ENCODE measurements around the gene ZNF488. TPM values are rescaled to one million over a fixed set of nuclear protein-coding genes. Genes with fewer than 3 reads are reported as not detected.

ZNF488 gene
- total and polyA plus RNA-seq, 2 donors (not counting 1 experiment from before 2014, with no cell fraction given): not detected

DNA sequence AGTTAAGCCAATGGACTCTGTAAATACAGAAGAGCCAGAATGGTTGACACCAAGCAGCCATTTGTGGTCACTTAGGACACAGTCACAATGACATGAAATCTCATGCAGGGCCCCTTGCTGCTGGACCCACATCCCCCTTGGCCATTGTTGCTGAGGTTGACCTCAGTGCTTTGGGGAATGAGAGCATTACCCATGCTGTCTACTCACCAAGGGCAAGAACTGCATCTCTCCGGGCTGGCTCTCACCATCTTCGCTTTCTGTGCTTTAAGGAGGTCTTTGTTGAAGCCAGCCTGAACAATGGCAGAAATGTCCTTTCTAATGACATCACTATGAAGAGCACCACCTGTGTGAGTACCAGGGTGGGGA is 30.1 kb upstream of the ZNF488 start:
- Histone ChIP-seq H4K20me1 (ENCODE audit: control insufficient read depth, insufficient read depth, low read length, poor library complexity, severe bottlenecking) (no peaks in the 10 kb centered on the region), H3K4me2 (replicated peaks; ENCODE audit: low read depth, low read length, poor library complexity, severe bottlenecking) (no peak overlapping the region), H3K27me3 (replicated peaks in 1 of 4; ENCODE audit: control extremely low read depth in 1 of 4, control insufficient read depth in 3 of 4, insufficient read depth in 4 of 4, low read length in 3 of 4) (peaks cover 0 to 6% (median 0%) of the 10 kb centered on the region in 4 experiments), H3K27ac (ENCODE audit: low read length in 2 of 2) (no peak overlapping the region), H3K36me3 (replicated peaks in 1 of 2; ENCODE audit: control extremely low read depth in 1 of 2, control insufficient read depth in 1 of 2, extremely low read depth in 1 of 2, insufficient read depth in 2 of 2, low read length in 1 of 2) (no peaks in the 10 kb centered on the region), H2AFZ (ENCODE audit: insufficient read depth, low read depth, low read length, poor library complexity, severe bottlenecking) (no peak overlapping the region), H3K9ac (ENCODE audit: low read length) (no peak overlapping the region), H3K79me2 (ENCODE audit: control insufficient read depth, insufficient read depth, low read length) (no peaks in the 10 kb centered on the region), H3K4me3 (ENCODE audit: control extremely low read depth in 1 of 5, extremely low read depth in 1 of 5, insufficient read depth in 1 of 5, low read depth in 2 of 5, low read length in 4 of 5) (no peak overlapping the region), H3K9me3 (ENCODE audit: control extremely low read depth in 1 of 3, control insufficient read depth in 2 of 3, insufficient read depth in 1 of 3, low read length in 2 of 3) (peaks cover 0 to 9% (median 0%) of the 10 kb centered on the region in 3 donors), H3K4me1 (ENCODE audit: control insufficient read depth in 2 of 2, insufficient read depth in 2 of 2, low read length in 2 of 2) (no peaks in the 10 kb centered on the region)
- DNase-seq (no peak), ATAC-seq (ENCODE audit: low read depth) (no peak)
- 100% methylated on average over 2 of the region's 2 CpGs for WGBS (ENCODE audit: insufficient coverage)
- H3K9me3 Mint-ChIP-seq (ENCODE audit: insufficient read depth): no peaks in the 10 kb centered on the region
- H3K27me3 Mint-ChIP-seq: no peaks in the 10 kb centered on the region
- no peak overlapping the region for H3K27ac Mint-ChIP-seq
- TF ChIP-seq, protein P1, sequence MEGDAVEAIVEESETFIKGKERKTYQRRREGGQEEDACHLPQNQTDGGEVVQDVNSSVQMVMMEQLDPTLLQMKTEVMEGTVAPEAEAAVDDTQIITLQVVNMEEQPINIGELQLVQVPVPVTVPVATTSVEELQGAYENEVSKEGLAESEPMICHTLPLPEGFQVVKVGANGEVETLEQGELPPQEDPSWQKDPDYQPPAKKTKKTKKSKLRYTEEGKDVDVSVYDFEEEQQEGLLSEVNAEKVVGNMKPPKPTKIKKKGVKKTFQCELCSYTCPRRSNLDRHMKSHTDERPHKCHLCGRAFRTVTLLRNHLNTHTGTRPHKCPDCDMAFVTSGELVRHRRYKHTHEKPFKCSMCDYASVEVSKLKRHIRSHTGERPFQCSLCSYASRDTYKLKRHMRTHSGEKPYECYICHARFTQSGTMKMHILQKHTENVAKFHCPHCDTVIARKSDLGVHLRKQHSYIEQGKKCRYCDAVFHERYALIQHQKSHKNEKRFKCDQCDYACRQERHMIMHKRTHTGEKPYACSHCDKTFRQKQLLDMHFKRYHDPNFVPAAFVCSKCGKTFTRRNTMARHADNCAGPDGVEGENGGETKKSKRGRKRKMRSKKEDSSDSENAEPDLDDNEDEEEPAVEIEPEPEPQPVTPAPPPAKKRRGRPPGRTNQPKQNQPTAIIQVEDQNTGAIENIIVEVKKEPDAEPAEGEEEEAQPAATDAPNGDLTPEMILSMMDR (IDR thresholded peaks at IDR 0.05): no peak
- no peak for TF ChIP-seq EZH2 (IDR thresholded peaks at IDR 0.05; ENCODE audit: borderline replicate concordance, insufficient read depth, low read depth, low read length, poor library complexity, severe bottlenecking)
- H3K4me1 Mint-ChIP-seq: no peaks in the 10 kb centered on the region
- intact Hi-C loops (cut with micrococcal nuclease): no loop called here
- no peak overlapping the region for H3K4me3 Mint-ChIP-seq
- ChIA-PET POLR2A (no interaction called here), CTCF (no interaction called here)

DNA sequence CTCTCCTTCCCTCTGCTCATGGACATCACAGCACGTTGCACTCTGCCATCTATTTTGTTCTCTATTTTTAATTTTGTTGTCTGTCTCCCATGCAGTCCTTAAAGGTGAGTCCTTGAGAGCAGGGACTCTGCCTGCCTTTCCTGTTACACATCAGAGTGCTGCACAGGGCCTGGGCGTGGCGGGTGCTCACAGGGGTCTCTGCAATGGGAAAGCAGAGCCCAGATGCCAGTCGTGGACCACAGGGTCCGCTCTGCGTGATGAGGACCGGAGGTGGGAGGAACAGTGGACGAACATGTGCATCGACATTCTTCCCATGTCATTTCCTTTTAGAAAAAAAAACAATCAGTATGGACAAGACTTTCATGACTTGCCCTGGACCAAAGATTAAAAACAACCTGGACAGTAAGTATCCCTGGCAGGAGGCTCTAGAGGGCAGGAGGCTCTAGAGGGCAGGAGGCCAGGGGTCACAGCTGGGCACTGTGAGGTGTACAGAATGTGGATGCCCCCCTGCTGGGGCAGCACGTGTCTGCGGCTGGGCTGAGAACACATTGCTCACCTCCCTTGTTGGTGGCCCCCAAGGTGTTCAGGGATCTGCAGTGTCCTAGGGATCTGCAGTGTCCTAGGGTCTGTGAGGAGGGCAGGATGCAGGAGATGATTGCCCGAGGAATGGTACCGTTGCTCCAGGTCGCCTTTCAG is 29.6 kb upstream of the ZNF488 start:
- Histone ChIP-seq H4K20me1 (ENCODE audit: control insufficient read depth, insufficient read depth, low read length, poor library complexity, severe bottlenecking) (no peaks in the 10 kb centered on the region), H3K27me3 (replicated peaks in 1 of 4; ENCODE audit: control extremely low read depth in 1 of 4, control insufficient read depth in 3 of 4, insufficient read depth in 4 of 4, low read length in 3 of 4) (peaks cover 0 to 6% (median 0%) of the 10 kb centered on the region in 4 experiments), H3K9me3 (ENCODE audit: control extremely low read depth in 1 of 3, control insufficient read depth in 2 of 3, insufficient read depth in 1 of 3, low read length in 2 of 3) (peaks cover 0 to 9% (median 0%) of the 10 kb centered on the region in 3 donors), H3K36me3 (replicated peaks in 1 of 2; ENCODE audit: control extremely low read depth in 1 of 2, control insufficient read depth in 1 of 2, extremely low read depth in 1 of 2, insufficient read depth in 2 of 2, low read length in 1 of 2) (no peaks in the 10 kb centered on the region), H3K27ac (ENCODE audit: low read length in 2 of 2) (no peak overlapping the region), H3K4me1 (ENCODE audit: control insufficient read depth in 2 of 2, insufficient read depth in 2 of 2, low read length in 2 of 2) (no peaks in the 10 kb centered on the region), H3K4me2 (replicated peaks; ENCODE audit: low read depth, low read length, poor library complexity, severe bottlenecking) (no peak overlapping the region), H3K4me3 (ENCODE audit: control extremely low read depth in 1 of 5, extremely low read depth in 1 of 5, insufficient read depth in 1 of 5, low read depth in 2 of 5, low read length in 4 of 5) (no peak overlapping the region), H2AFZ (ENCODE audit: insufficient read depth, low read depth, low read length, poor library complexity, severe bottlenecking) (no peak overlapping the region), H3K9ac (ENCODE audit: low read length) (no peak overlapping the region), H3K79me2 (ENCODE audit: control insufficient read depth, insufficient read depth, low read length) (no peaks in the 10 kb centered on the region)
- Mint-ChIP-seq H3K4me3 (no peak overlapping the region), H3K27ac (no peak overlapping the region), H3K27me3 (no peaks in the 10 kb centered on the region), H3K9me3 (ENCODE audit: insufficient read depth) (no peaks in the 10 kb centered on the region), H3K4me1 (no peaks in the 10 kb centered on the region)
- ChIA-PET CTCF (no interaction called here), POLR2A (no interaction called here)
- ATAC-seq (ENCODE audit: low read depth): no peak
- TF ChIP-seq, protein P1 (IDR thresholded peaks at IDR 0.05): no peak
- TF ChIP-seq EZH2 (IDR thresholded peaks at IDR 0.05; ENCODE audit: borderline replicate concordance, insufficient read depth, low read depth, low read length, poor library complexity, severe bottlenecking): no peak
- 86% methylated on average over 10 of the region's 14 CpGs for WGBS (ENCODE audit: insufficient coverage)
- intact Hi-C loops (cut with micrococcal nuclease): no loop called here
- DNase-seq: no peak

All from B cell (primary cell).